Measurements from ENCODE around the gene AMD1.

Gene AMD1

GRCh38 chr6:110939429-110940200 lies 65.0 kb downstream of the AMD1 start:
- Histone ChIP-seq H3K27me3 (ENCODE audit: control insufficient read depth, insufficient read depth, low read length) (no peaks in the 10 kb centered on the region), H3K9ac (ENCODE audit: low read depth, low read length) (no peak overlapping the region), H3K4me3 (ENCODE audit: low read depth, low read length) (no peak overlapping the region), H3K4me1 (ENCODE audit: control insufficient read depth, insufficient read depth, low read length) (no peaks in the 10 kb centered on the region), H3K27ac (ENCODE audit: low read depth, low read length) (no peak overlapping the region), H3K9me3 (ENCODE audit: control insufficient read depth, insufficient read depth, low read length) (no peaks in the 10 kb centered on the region), H3K36me3 (ENCODE audit: control insufficient read depth, insufficient read depth, low read length) (no peaks in the 10 kb centered on the region)

GRCh38 chr6:110944681-110945151 lies 70.1 kb downstream of the AMD1 start:
- no peak overlapping the region for H3K4me3 ChIP-seq (ENCODE audit: low read depth, low read length)
- H3K4me1 ChIP-seq (ENCODE audit: control insufficient read depth, insufficient read depth, low read length): no peaks in the 10 kb centered on the region
- no peaks in the 10 kb centered on the region for H3K9me3 ChIP-seq (ENCODE audit: control insufficient read depth, insufficient read depth, low read length)
- H3K27me3 ChIP-seq (ENCODE audit: control insufficient read depth, insufficient read depth, low read length): no peaks in the 10 kb centered on the region
- H3K36me3 ChIP-seq (ENCODE audit: control insufficient read depth, insufficient read depth, low read length): no peaks in the 10 kb centered on the region
- no peak overlapping the region for H3K27ac ChIP-seq (ENCODE audit: low read depth, low read length)
- H3K9ac ChIP-seq (ENCODE audit: low read depth, low read length): no peak overlapping the region
